Measurements from ENCODE around the gene ETNK2. TPM values are rescaled to one million over a fixed set of nuclear protein-coding genes. Genes with fewer than 3 reads are reported as not detected.

The ETNK2 gene
- polyA plus RNA-seq, 5 donors = 8.5 to 14.8 (median 11.7) TPM

GRCh38 chr1:204081791-204082513 lies 69.9 kb downstream of the ETNK2 start:
- DNase-seq = no peak

GRCh38 chr1:204081164-204081790 lies 70.6 kb downstream of the ETNK2 start:
- no peak for DNase-seq

Other genes with a start within 250 kb of the ETNK2 start
- gene SOX13, start 78.9 kb downstream of the ETNK2 start, polyA plus RNA-seq (ENCODE audit: insufficient read depth in 1 of 5, insufficient read length in 5 of 5, low replicate concordance in 1 of 5) = 10 to 100 TPM; 41.0 to 58.0 (median 51.8) TPM
- gene REN, start 14.3 kb upstream of the ETNK2 start, polyA plus RNA-seq (ENCODE audit: insufficient read depth in 1 of 5, insufficient read length in 5 of 5, low replicate concordance in 1 of 5) = under 1 TPM in 1 of 5 donors, not detected in 4; 0.21 TPM
- gene KISS1, start 44.4 kb upstream of the ETNK2 start, polyA plus RNA-seq (ENCODE audit: insufficient read depth in 1 of 5, insufficient read length in 5 of 5, low replicate concordance in 1 of 5) = 1 to 10 TPM in 1 of 5 donors, under 1 TPM in 4; 0.28 to 1.2 (median 0.53) TPM
- gene GOLT1A, start 61.9 kb upstream of the ETNK2 start, polyA plus RNA-seq (ENCODE audit: insufficient read depth in 1 of 5, insufficient read length in 5 of 5, low replicate concordance in 1 of 5) = 1 to 10 TPM; 6.1 to 9.1 (median 7.4) TPM
- 10 to 100 TPM; 13.9 to 20.4 (median 16.4) TPM for gene PLEKHA6, start 207.9 kb upstream of the ETNK2 start, polyA plus RNA-seq (ENCODE audit: insufficient read depth in 1 of 5, insufficient read length in 5 of 5, low replicate concordance in 1 of 5)

Measured in right lung (tissue), 5 donors.